Endothelial cell of umbilical vein (primary cell): ENCODE data around the gene PLXNC1. TPM values are rescaled to one million over a fixed set of nuclear protein-coding genes. Genes with fewer than 3 reads are reported as not detected.

ENCODE experiments used
- BruUV-seq: library from RNA; stranded (reverse); fragments of 400-500 nt; replicated peaks from 2 replicates; lab custom pipeline; 2021; lab: Mats Ljungman, UMichigan
- CTCF ChIA-PET: fragments of 300-600, 350-600 bp; sonication (Branson Sonifier 250); formaldehyde crosslinking; loops from one replicate; lab custom pipeline; 2021; ENCODE audit warnings: antibody characterized with exemption, inconsistent platforms; lab: Charles Lee
- POLR2A ChIA-PET: fragments of 300-600, 350-600 bp; sonication (Branson Sonifier 250); formaldehyde crosslinking; loops from one replicate; lab custom pipeline; 2021; ENCODE audit warnings: antibody characterized with exemption, inconsistent platforms; lab: Charles Lee
- DNase-seq: peaks from one replicate; pipeline ENCODE4 v3.0.0-alpha.2; 2011; ENCODE audit warnings: low read depth, low spot score
- FAIRE-seq: peaks from 2 replicates; lab custom pipeline; 2011; peaks lifted over from hg19 to GRCh38; lab: Jason Lieb, UNC
- H2AFZ ChIP-seq: 2 replicates; pipeline ENCODE4 v1.6.0; 2012; ENCODE audit warnings: low read depth, low read length, control low read depth, inconsistent platforms
- H3K27ac ChIP-seq: 2 replicates; pipeline ENCODE4 v1.5.1; 2011; ENCODE audit warnings: low read depth, mild to moderate bottlenecking, control low read depth, low read length, moderate library complexity; ENCODE audit not compliant: insufficient read depth
- H3K27me3 ChIP-seq, 2 experiments: 2 replicates each; pipeline versions ENCODE4 v1.6.0 to v1.6.1; 2011; ENCODE audit warnings: low read length in 2 of 2, mixed read lengths in 1 of 2; ENCODE audit not compliant: control insufficient read depth in 2 of 2, insufficient read depth in 2 of 2
- H3K36me3 ChIP-seq, 2 experiments: 2 replicates in 1 of 2; 3 replicates in 1 of 2; pipeline ENCODE4 v1.5.1; 2011; ENCODE audit warnings: low read length in 2 of 2, mild to moderate bottlenecking in 1 of 2, moderate library complexity in 1 of 2; ENCODE audit not compliant: control insufficient read depth in 2 of 2, insufficient read depth in 2 of 2; ENCODE audit errors: extremely low read depth in 1 of 2
- H3K4me1 ChIP-seq: 3 replicates; pipeline ENCODE4 v1.5.1; 2011; ENCODE audit warnings: mild to moderate bottlenecking, low read length; ENCODE audit not compliant: control insufficient read depth, insufficient read depth; ENCODE audit errors: extremely low read depth
- H3K4me2 ChIP-seq: 2 replicates; pipeline ENCODE4 v1.6.1; 2011; ENCODE audit warnings: low read length, control low read depth, mixed read lengths; ENCODE audit not compliant: insufficient read depth
- H3K4me3 ChIP-seq, 3 experiments: fragments of 200-600 bp in 1 of 3; sonication (generic), shearing (Covaris generic) in 1 of 3; replicated peaks in 1 of 3; 2 replicates each; pipeline ENCODE4 v1.5.1; 2011 to 2016; ENCODE audit warnings: control low read depth in 3 of 3, low read length in 3 of 3, mild to moderate bottlenecking in 2 of 3, inconsistent platforms in 1 of 3, low read depth in 1 of 3, moderate library complexity in 1 of 3; ENCODE audit not compliant: insufficient read depth in 1 of 3
- H3K79me2 ChIP-seq: 2 replicates; pipeline ENCODE4 v1.6.0; 2012; ENCODE audit warnings: low read length, inconsistent platforms; ENCODE audit not compliant: control insufficient read depth, insufficient read depth
- H3K9ac ChIP-seq: replicated peaks from 2 replicates; pipeline ENCODE3; 2011; ENCODE audit warnings: low read length, control low read depth; ENCODE audit not compliant: insufficient read depth; ENCODE audit errors: extremely low read depth
- H3K9me1 ChIP-seq: replicated peaks from 3 replicates; pipeline ENCODE4 v1.6.0; 2011; ENCODE audit warnings: mild to moderate bottlenecking, low read length; ENCODE audit not compliant: control insufficient read depth, insufficient read depth; ENCODE audit errors: extremely low read depth
- H3K9me3 ChIP-seq: replicated peaks from 2 replicates; pipeline ENCODE4 v1.5.1; 2012; ENCODE audit warnings: low read length, inconsistent platforms; ENCODE audit not compliant: control insufficient read depth, insufficient read depth
- H4K20me1 ChIP-seq: replicated peaks from 2 replicates; pipeline ENCODE3; 2011; ENCODE audit warnings: mild to moderate bottlenecking, low read length; ENCODE audit not compliant: control insufficient read depth, insufficient read depth; ENCODE audit errors: extremely low read depth
- CTCF ChIP-seq, 2 donors: IDR thresholded peaks; 1 replicate in 1 of 2; 2 replicates in 1 of 2; pipeline ENCODE4 v1.5.1; 2011; ENCODE audit warnings: low read length in 2 of 2, mild to moderate bottlenecking in 2 of 2, moderate library complexity in 2 of 2, control low read depth in 1 of 2, inconsistent platforms in 1 of 2, low read depth in 1 of 2; ENCODE audit not compliant: insufficient read depth in 1 of 2; ENCODE audit errors: extremely low read depth in 1 of 2
- EZH2 ChIP-seq: IDR thresholded peaks from 2 replicates; pipeline ENCODE4 v1.6.1; 2012; ENCODE audit warnings: borderline replicate concordance, low read depth, mild to moderate bottlenecking, moderate library complexity, low read length, inconsistent platforms; ENCODE audit not compliant: severe bottlenecking
- FOS ChIP-seq: IDR thresholded peaks from 2 replicates; pipeline ENCODE4 v1.6.1; 2011; ENCODE audit warnings: mild to moderate bottlenecking, low read length, moderate library complexity, borderline replicate concordance; ENCODE audit not compliant: insufficient read depth
- GATA2 ChIP-seq: IDR thresholded peaks from 2 replicates; pipeline ENCODE4 v1.7.0; 2011; ENCODE audit warnings: low read depth, mild to moderate bottlenecking, moderate library complexity, mixed read lengths, low read length; ENCODE audit not compliant: insufficient read length, insufficient read depth
- JUN ChIP-seq: IDR thresholded peaks from 2 replicates; pipeline ENCODE4 v1.6.1; 2011; ENCODE audit warnings: borderline replicate concordance, low read depth; ENCODE audit not compliant: insufficient read length, insufficient read depth
- MAX ChIP-seq: IDR thresholded peaks from 2 replicates; pipeline ENCODE4 v1.6.1; 2011; ENCODE audit not compliant: insufficient read depth, insufficient read length
- MYC ChIP-seq: IDR thresholded peaks from one replicate; pipeline ENCODE4 v1.6.1; 2011; ENCODE audit warnings: mild to moderate bottlenecking, low read depth, low read length
- POLR2A ChIP-seq: IDR thresholded peaks from 2 replicates; pipeline ENCODE4 v1.6.1; 2012; ENCODE audit warnings: low read depth, mild to moderate bottlenecking, control low read depth, low read length
- POLR2AphosphoS5 ChIP-seq: IDR thresholded peaks from 2 replicates; pipeline ENCODE4 v1.6.1; 2012; ENCODE audit warnings: low read depth, mild to moderate bottlenecking, control low read depth, low read length, moderate library complexity; ENCODE audit not compliant: insufficient read depth
- dilution Hi-C: fragments of 300-500 bp; cut with MboI; formaldehyde crosslinking; loops from one replicate; pipeline ENCODE4 v1.15.0; 2019; ENCODE audit warnings: low sequenced_read_pairs; ENCODE audit not compliant: extremely low pct_ligation_motif_present
- intact Hi-C: fragments of 100-400 bp; cut with micrococcal nuclease; formaldehyde crosslinking; loops from one replicate; pipeline ENCODE4 v1.10.0; 2022
- polyA plus RNA-seq, 4 experiments: library from polyadenylated mRNA; depleted of rRNA in 3 of 4; stranded (reverse) in 3 of 4; unstranded in 1 of 4; fragments of >200 nt; gene quantifications; 2 replicates each; pipeline versions ENCODE4 v1.2.1 to v1.2.3, GENCODE V29; 2011 to 2012; ENCODE audit warnings: missing spikeins in 1 of 4
- total RNA-seq: library from RNA; stranded (reverse); gene quantifications from 2 replicates; pipeline ENCODE4 v1.2.3, GENCODE V29; 2021

The PLXNC1 gene
- total and polyA plus RNA-seq, 2 donors (not counting 3 experiments of a cell fraction or from before 2014, with no cell fraction given), result 0.04 TPM; not detected in 1

- intact Hi-C loops (no loop called here), dilution Hi-C loops (no loop called here)
- no peak for DNase-seq
- no peaks in the 10 kb centered on the region for H3K9me1 ChIP-seq
- BruUV-seq, result no TSS peak
- H3K27me3 ChIP-seq, result peaks cover 14 to 19% of the 10 kb centered on the region in 2 experiments
- no peak overlapping the region for H3K4me2 ChIP-seq
- H4K20me1 ChIP-seq, result no peaks in the 10 kb centered on the region
- H3K9me3 ChIP-seq, result no peaks in the 10 kb centered on the region
- no peaks in the 10 kb centered on the region for H3K4me1 ChIP-seq
- no peak overlapping the region for H3K4me3 ChIP-seq
- H3K36me3 ChIP-seq, result no peaks in the 10 kb centered on the region
- H3K79me2 ChIP-seq, result no peaks in the 10 kb centered on the region
- ChIA-PET POLR2A (no interaction called here), CTCF (no interaction called here)
- H3K9ac ChIP-seq, result no peak overlapping the region
- H3K27ac ChIP-seq, result no peak overlapping the region
- TF ChIP-seq CTCF (IDR thresholded peaks at IDR 0.05; ENCODE audit: extremely low read depth in 1 of 2, insufficient read depth in 1 of 2, low read depth in 1 of 2, low read length in 2 of 2) (no peak), POLR2AphosphoS5 (no peak), FOS (no peak), GATA2 (no peak), MYC (no peak), POLR2A (no peak), JUN (no peak), MAX (no peak), EZH2 (no peak)
- no peak overlapping the region for H2AFZ ChIP-seq
- FAIRE-seq, result no peak
Measured at GRCh38 chr12:94165138-94165537, 16.8 kb downstream of the PLXNC1 start.
